Jurkat, Clone E6-1 (cell line): Measurements from ENCODE around the gene RS1.

Experiments
- DNase-seq: peaks from one replicate; pipeline ENCODE4 v3.0.0-alpha.2; 2011; ENCODE audit warnings: low read depth, low spot score
- H3K4me3 ChIP-seq: 2 replicates; pipeline ENCODE4 v1.5.1; 2011; ENCODE audit warnings: mild to moderate bottlenecking, low read length, control low read depth, moderate library complexity

Gene RS1

GRCh38 chrX:18619288-18619687 lies 52.6 kb downstream of the RS1 start:
- no peak overlapping the region for H3K4me3 ChIP-seq
- no peak for DNase-seq

GRCh38 chrX:18617407-18617750 lies 54.5 kb downstream of the RS1 start:
- H3K4me3 ChIP-seq = no peak overlapping the region
- DNase-seq = no peak

- no peak for DNase-seq
- H3K4me3 ChIP-seq = no peak overlapping the region
Measured at GRCh38 chrX:18616688-18617406, 55.1 kb downstream of the RS1 start.

- no peak overlapping the region for H3K4me3 ChIP-seq
- no peak for DNase-seq
Measured at GRCh38 chrX:18613930-18614639, 57.8 kb downstream of the RS1 start.

GRCh38 chrX:18607966-18608365 lies 63.9 kb downstream of the RS1 start:
- H3K4me3 ChIP-seq = no peak overlapping the region
- no peak for DNase-seq

- H3K4me3 ChIP-seq = no peak overlapping the region
- DNase-seq = no peak
Measured at GRCh38 chrX:18598413-18598812, 73.5 kb downstream of the RS1 start.

GRCh38 chrX:18596096-18596495 lies 75.8 kb downstream of the RS1 start:
- no peak for DNase-seq
- no peak overlapping the region for H3K4me3 ChIP-seq

GRCh38 chrX:18594079-18594478 lies 77.8 kb downstream of the RS1 start:
- no peak overlapping the region for H3K4me3 ChIP-seq
- DNase-seq = no peak

GRCh38 chrX:18591834-18592233 lies 80.1 kb downstream of the RS1 start:
- no peak for DNase-seq
- no peak overlapping the region for H3K4me3 ChIP-seq
